Adrenal gland (tissue), 5 donors: ENCODE measurements around the gene GALNTL6.

Experiments
- CTCF ChIP-seq, 6 experiments: fragments of 450-650 bp in 4 of 6; fragments of 200-600 bp in 2 of 6; sonication (generic) in 1 of 6; IDR thresholded peaks; 1 replicate in 5 of 6; 2 replicates in 1 of 6; pipeline versions ENCODE4 v1.5.1 to v1.8.0; 2016 to 2021; ENCODE audit warnings: antibody characterized with exemption in 6 of 6, mild to moderate bottlenecking in 2 of 6, moderate library complexity in 1 of 6
- POLR2A ChIP-seq, 2 donors: fragments of 450-650 bp; IDR thresholded peaks; one replicate each; pipeline ENCODE4 v1.6.1; 2017; ENCODE audit warnings: antibody characterized with exemption in 2 of 2, mild to moderate bottlenecking in 2 of 2, moderate library complexity in 1 of 2
- donor health status: DM: no; HTN: no; CAD: no.

- TF ChIP-seq CTCF (IDR thresholded peaks at IDR 0.05) (no peak), POLR2A (IDR thresholded peaks at IDR 0.05) (no peak)
These were observed 364.2 kb downstream of the GALNTL6 start for GRCh38 chr4:172177382-172177781.
